H1 (cell line): ENCODE data around the gene DOP1A.
"Not testable (repeated sequence)": the region's sequence is repeated elsewhere in the genome, so short reads cannot be mapped to it uniquely, and the experiment has no call there.

Experiments
- ATF2 ChIP-seq: IDR thresholded peaks from 2 replicates; pipeline ENCODE4 v1.6.1; 2012; ENCODE audit warnings: low read length, inconsistent platforms
- CTCF ChIP-seq, 3 experiments: IDR thresholded peaks; 1 replicate in 2 of 3; 2 replicates in 1 of 3; pipeline versions ENCODE4 v1.5.1 to v1.6.1; 2011; ENCODE audit warnings: low read length in 3 of 3, mild to moderate bottlenecking in 3 of 3, inconsistent platforms in 2 of 3, low read depth in 1 of 3, moderate library complexity in 1 of 3; ENCODE audit not compliant: insufficient read depth in 1 of 3; ENCODE audit errors: control extremely low read depth in 1 of 3
- EZH2 ChIP-seq: fragments of 200-600 bp; sonication (generic); IDR thresholded peaks from 2 replicates; pipeline ENCODE4 v1.7.1; 2012; ENCODE audit warnings: low read depth, mild to moderate bottlenecking, moderate library complexity, low read length, inconsistent platforms; ENCODE audit not compliant: severe bottlenecking
- NRF1 ChIP-seq: IDR thresholded peaks from 2 replicates; pipeline ENCODE4 v1.6.1; 2011; ENCODE audit warnings: mild to moderate bottlenecking, low read depth, low read length, improper control_type of control experiment

GRCh38 chr6:83191974-83192373 lies 124.5 kb downstream of the DOP1A start:
- TF ChIP-seq EZH2; ATF2; NRF1; CTCF (IDR thresholded peaks at IDR 0.05; ENCODE audit: control extremely low read depth in 1 of 3, insufficient read depth in 1 of 3, low read depth in 1 of 3, low read length in 3 of 3): not testable (repeated sequence)
